Fibroblast of pulmonary artery (primary cell): ENCODE results near the gene HLCS.
"Not testable (repeated sequence)": the region's sequence is repeated elsewhere in the genome, so short reads cannot be mapped to it uniquely, and the experiment has no call there.

Experiments
- DNase-seq: peaks from one replicate; pipeline ENCODE4 v3.0.0-alpha.2; 2010; ENCODE audit warnings: low read depth
- H3K4me3 ChIP-seq: replicated peaks from 2 replicates; pipeline ENCODE4 v1.5.1; 2011; ENCODE audit warnings: low read depth, mild to moderate bottlenecking, control low read depth, low read length, moderate library complexity
- TF ChIP-seq, protein P1 (sequence below): IDR thresholded peaks from 2 replicates; pipeline ENCODE4 v1.5.1; 2011; ENCODE audit warnings: mild to moderate bottlenecking, control low read depth, low read length, inconsistent platforms; ENCODE audit errors: missing control alignments

The HLCS gene

DNA sequence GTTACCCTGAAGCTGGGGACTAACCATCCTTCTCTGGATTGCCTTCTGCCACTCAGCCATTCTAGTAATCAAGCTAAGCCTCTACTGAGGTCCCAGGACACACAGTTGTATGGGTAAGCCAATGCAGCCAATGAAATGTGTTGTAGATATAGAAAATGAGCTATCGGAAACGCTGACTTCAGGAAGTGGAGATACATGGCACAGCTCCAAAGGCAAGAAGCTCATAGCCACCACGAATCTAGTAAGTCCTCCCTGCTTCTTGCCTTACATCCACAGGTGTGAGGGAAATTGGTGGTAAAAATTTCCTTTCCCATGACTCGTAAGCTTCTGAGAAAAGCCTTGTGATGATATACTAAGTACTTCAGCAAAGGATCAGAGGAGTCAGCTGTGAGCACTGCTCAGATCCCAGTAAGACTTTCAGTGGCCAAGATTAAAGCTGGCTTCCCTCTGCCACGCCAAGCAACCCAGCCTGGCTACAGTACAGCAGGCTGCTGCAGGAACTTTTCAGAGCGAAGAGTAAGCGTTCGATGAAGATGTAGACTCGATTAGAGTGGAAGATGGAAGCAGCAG is 149.8 kb downstream of the HLCS start:
- no peak overlapping the region for H3K4me3 ChIP-seq
- DNase-seq, result peak; percentile 16
- TF ChIP-seq, protein P1, sequence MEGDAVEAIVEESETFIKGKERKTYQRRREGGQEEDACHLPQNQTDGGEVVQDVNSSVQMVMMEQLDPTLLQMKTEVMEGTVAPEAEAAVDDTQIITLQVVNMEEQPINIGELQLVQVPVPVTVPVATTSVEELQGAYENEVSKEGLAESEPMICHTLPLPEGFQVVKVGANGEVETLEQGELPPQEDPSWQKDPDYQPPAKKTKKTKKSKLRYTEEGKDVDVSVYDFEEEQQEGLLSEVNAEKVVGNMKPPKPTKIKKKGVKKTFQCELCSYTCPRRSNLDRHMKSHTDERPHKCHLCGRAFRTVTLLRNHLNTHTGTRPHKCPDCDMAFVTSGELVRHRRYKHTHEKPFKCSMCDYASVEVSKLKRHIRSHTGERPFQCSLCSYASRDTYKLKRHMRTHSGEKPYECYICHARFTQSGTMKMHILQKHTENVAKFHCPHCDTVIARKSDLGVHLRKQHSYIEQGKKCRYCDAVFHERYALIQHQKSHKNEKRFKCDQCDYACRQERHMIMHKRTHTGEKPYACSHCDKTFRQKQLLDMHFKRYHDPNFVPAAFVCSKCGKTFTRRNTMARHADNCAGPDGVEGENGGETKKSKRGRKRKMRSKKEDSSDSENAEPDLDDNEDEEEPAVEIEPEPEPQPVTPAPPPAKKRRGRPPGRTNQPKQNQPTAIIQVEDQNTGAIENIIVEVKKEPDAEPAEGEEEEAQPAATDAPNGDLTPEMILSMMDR, result no peak

GRCh38 chr21:36816026-36816425 is 150.4 kb downstream of the HLCS start:
- not testable (repeated sequence) for DNase-seq, H3K4me3 ChIP-seq

GRCh38 chr21:36815284-36815683 is 151.2 kb downstream of the HLCS start:
- DNase-seq, result no peak
- no peak overlapping the region for H3K4me3 ChIP-seq
- TF ChIP-seq, protein P1, result no peak

DNA sequence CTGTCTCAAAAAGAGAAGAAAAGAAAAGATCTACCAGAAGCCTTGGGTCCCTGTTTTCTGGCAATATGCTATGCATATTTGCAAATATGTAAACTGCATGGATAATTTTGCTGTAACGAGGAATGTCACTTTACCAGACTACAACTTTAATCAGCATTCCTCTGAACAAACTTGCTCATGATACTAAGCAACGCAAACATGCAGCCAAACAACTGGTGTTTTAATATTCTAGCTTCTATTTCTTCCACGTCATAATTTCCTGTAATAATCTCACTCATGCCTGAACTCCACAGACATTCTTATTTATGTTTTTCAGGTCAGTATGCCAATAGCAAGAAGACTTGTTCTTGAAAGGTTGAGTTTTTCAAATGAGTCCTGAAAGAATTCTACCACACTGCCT is 153.4 kb downstream of the HLCS start:
- DNase-seq, result peak; percentile 56
- TF ChIP-seq, protein P1, result no peak
- H3K4me3 ChIP-seq, result no peak overlapping the region

DNA sequence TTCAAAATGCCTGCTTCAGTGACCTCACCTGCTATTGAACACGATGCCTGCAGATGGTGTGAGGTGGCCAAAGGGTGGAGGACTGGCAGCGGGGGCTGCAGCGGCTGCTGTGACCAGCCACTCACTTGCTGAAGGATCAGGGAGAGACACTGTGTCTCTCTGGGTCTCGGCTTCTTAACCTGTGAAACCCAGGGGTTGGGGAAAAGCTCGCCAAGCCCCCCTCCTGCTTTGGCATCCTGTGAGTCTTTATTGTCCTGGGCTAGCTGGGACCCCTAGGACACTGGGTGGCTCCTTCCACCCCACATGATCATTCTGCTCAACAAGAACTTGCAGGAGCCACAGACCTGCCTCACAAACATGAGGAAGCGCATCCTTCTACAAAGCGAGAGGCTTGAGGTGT is 154.7 kb downstream of the HLCS start:
- H3K4me3 ChIP-seq, result no peak overlapping the region
- TF ChIP-seq, protein P1, result no peak
- DNase-seq, result no peak

DNA sequence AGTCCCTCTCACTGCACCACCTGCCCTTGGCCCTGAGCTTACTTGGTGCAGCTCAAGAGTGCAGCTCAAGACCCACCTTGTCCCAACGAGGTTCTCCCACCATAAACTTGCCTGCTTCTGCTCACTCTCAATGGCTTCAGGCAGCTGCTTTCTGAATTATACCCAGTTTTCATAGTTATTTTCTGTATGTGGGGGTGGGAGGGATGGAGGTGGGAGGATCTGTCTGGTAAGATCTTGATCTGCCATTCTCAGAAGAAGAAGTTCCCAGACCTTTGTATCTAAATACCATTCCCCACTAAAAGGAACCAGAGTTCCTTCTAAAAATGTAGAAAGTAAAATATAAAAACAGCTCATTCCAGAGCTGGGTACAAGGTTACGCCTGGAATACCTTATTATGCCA is 156.0 kb downstream of the HLCS start:
- TF ChIP-seq, protein P1, result no peak
- no peak for DNase-seq

GRCh38 chr21:36807422-36807928 is 159.0 kb downstream of the HLCS start:
- TF ChIP-seq, protein P1, result no peak
- DNase-seq, result no peak
- H3K4me3 ChIP-seq, result no peak overlapping the region

More for the DNA sequence above, 156.0 kb downstream of the HLCS start:
- no peak overlapping the region for H3K4me3 ChIP-seq
